Activated CD8-positive, alpha-beta T cell treated with anti-CD3 and anti-CD28 coated beads for 36 hours (primary cell): ENCODE results near the gene THBS3. TPM values are rescaled to one million over a fixed set of nuclear protein-coding genes. Genes with fewer than 3 reads are reported as not detected.

Experiments
- ATAC-seq: fragments of 200-7000 bp; cut with Tn5 transposase; one replicate; pipeline ENCODE4 v1.10.0; 2021; ENCODE audit warnings: mild to moderate bottlenecking, moderate library complexity
- CTCF ChIA-PET: fragments of 350-600 bp; sonication (Branson Sonifier 250); formaldehyde crosslinking; loops from one replicate; lab custom pipeline; 2021; ENCODE audit warnings: antibody characterized with exemption; lab: Charles Lee
- POLR2A ChIA-PET: fragments of 350-600 bp; sonication (Branson Sonifier 250); formaldehyde crosslinking; loops from one replicate; lab custom pipeline; 2021; ENCODE audit warnings: antibody characterized with exemption; lab: Charles Lee
- DNase-seq: peaks from one replicate; pipeline ENCODE4 v3.0.0-alpha.2; 2020
- H3K27ac Mint-ChIP-seq: one replicate; pipeline ENCODE4 v1.8.0; 2021; ENCODE audit warnings: mild to moderate bottlenecking, mixed read lengths
- H3K27me3 Mint-ChIP-seq: one replicate; pipeline ENCODE4 v1.8.0; 2021; ENCODE audit warnings: mixed read lengths
- H3K36me3 Mint-ChIP-seq: one replicate; pipeline ENCODE4 v1.8.0; 2021; ENCODE audit warnings: low read depth, mixed read lengths
- H3K4me1 Mint-ChIP-seq: one replicate; pipeline ENCODE4 v1.8.0; 2021; ENCODE audit warnings: low read depth, mixed read lengths
- H3K4me3 Mint-ChIP-seq: one replicate; pipeline ENCODE4 v1.8.0; 2021; ENCODE audit warnings: mild to moderate bottlenecking, moderate library complexity, mixed read lengths
- H3K9me3 Mint-ChIP-seq: one replicate; pipeline ENCODE4 v1.8.0; 2021; ENCODE audit warnings: mixed read lengths
- CTCF ChIP-seq: fragments of 200-600 bp; IDR thresholded peaks from one replicate; pipeline ENCODE4 v1.8.0; 2022; ENCODE audit warnings: antibody characterized with exemption, mild to moderate bottlenecking
- intact Hi-C: fragments of 100-400 bp; cut with micrococcal nuclease; formaldehyde crosslinking; loops from one replicate; pipeline ENCODE4 v1.10.0; 2022
- total RNA-seq, 2 experiments: library from RNA; stranded (reverse); gene quantifications; one replicate each; pipeline ENCODE4 v1.2.3, GENCODE V29; 2021

THBS3 gene
- total RNA-seq, 2 experiments from 2014 or later: 11.1 to 12.0 TPM

DNA sequence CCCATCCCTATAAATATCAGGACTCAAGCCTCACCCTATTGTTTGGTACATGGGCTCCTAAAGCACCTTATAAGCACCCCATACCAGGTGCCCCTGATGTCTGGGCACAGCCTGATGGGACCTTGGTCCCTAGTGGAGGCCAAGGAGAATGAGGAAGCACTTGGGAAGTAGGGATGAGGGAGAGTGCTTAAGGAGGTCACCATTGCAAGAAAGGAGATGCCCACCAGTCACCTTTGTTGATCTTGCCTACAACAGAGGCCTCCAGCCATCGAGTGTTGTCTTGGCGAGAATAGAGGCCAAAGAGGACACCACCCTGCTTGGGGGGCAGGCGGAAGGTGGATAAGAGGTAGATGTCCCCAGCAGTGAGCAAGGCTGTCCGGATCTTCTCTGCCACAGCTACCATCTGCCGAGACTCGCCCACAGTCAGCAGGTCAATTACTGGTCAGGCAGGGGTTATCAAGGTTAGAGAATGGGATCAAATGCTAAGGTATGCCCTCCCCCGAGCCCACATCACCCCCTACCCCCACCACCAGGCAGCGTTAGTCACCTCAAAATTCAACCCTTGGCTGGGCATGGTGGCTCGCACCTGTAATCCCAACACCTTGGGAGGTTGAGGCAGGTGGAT, 1.6 kb downstream of the THBS3 start:
- Mint-ChIP-seq H3K36me3 (no peaks in the 10 kb centered on the region), H3K27ac (no peak overlapping the region), H3K4me1 (peaks cover 29% of the 10 kb centered on the region), H3K9me3 (no peaks in the 10 kb centered on the region), H3K4me3 (no peak overlapping the region), H3K27me3 (no peaks in the 10 kb centered on the region)
- intact Hi-C loops: loop anchor here (5.0 kb wide), 1 partner anchor 36 kb away; a partner anchor contains a TSS
- CTCF ChIA-PET: interaction anchor here (1.2 to 7.4 kb wide), 9 partner anchors 11 to 143 kb away, joined by 3 to 61 read pairs (median 14); partner anchors contain the start of genes EFNA4, KRTCAP2 and TRIM46
- DNase-seq (no peak), ATAC-seq (no peak)
- TF ChIP-seq CTCF: no peak
- POLR2A ChIA-PET: interaction anchor here (0.7 to 3.8 kb wide), 2 partner anchors 11 to 31 kb away, joined by 3 to 52 read pairs; no protein-coding TSS in a partner anchor

- no peak for TF ChIP-seq CTCF
- Mint-ChIP-seq H3K27ac (no peak overlapping the region), H3K9me3 (no peaks in the 10 kb centered on the region), H3K4me3 (no peak overlapping the region), H3K36me3 (no peaks in the 10 kb centered on the region), H3K4me1 (peaks cover 21% of the 10 kb centered on the region), H3K27me3 (no peaks in the 10 kb centered on the region)
- CTCF ChIA-PET: interaction anchor here (1.2 to 7.4 kb wide), 5 partner anchors 10 to 46 kb away, joined by 3 to 61 read pairs (median 41); partner anchors contain the start of genes KRTCAP2 and TRIM46
- ATAC-seq (no peak), DNase-seq (no peak)
- POLR2A ChIA-PET: no interaction called here
- intact Hi-C loops: loop anchor here (5.0 kb wide), 1 partner anchor 37 kb away; a partner anchor contains a TSS
Measured at GRCh38 chr1:155205035-155205434, 2.7 kb downstream of the THBS3 start.

GRCh38 chr1:155202731-155203515, 4.8 kb downstream of the THBS3 start:
- ChIA-PET CTCF (interaction anchor here (2.0 kb wide), 1 partner anchor 48 kb away, joined by 14 read pairs; no protein-coding TSS in a partner anchor), POLR2A (interaction anchor here (1.3 kb wide), 1 partner anchor 9 kb away, joined by 7 read pairs; no protein-coding TSS in a partner anchor)
- no peaks in the 10 kb centered on the region for H3K36me3 Mint-ChIP-seq
- no peak overlapping the region for H3K4me3 Mint-ChIP-seq
- intact Hi-C loops: no loop called here
- H3K27ac Mint-ChIP-seq: no peak overlapping the region
- DNase-seq (no peak), ATAC-seq (no peak)
- H3K4me1 Mint-ChIP-seq: peaks cover 11% of the 10 kb centered on the region
- no peaks in the 10 kb centered on the region for H3K27me3 Mint-ChIP-seq
- no peak for TF ChIP-seq CTCF
- no peaks in the 10 kb centered on the region for H3K9me3 Mint-ChIP-seq

DNA sequence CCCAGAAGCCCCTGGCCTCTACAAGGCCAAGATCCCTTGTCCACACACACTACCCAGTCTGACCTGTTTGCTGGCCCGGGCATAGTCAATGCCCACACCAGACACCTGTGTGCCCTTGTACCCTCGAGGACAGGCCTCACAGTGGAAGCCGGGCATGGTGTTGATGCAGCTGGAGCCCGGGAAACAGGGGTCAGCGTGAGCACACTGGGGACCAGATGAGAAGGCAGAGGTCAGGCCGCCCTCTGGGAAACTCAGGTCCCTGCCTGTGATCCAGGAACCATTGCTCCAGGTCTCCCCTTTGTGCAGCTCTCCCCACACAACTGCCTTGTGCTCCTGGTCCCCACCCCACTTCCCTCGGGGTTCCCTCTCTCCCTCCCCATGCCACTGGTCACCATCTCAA, 5.5 kb downstream of the THBS3 start:
- H3K4me1 Mint-ChIP-seq: peaks cover 6% of the 10 kb centered on the region
- H3K36me3 Mint-ChIP-seq: no peaks in the 10 kb centered on the region
- no peak for TF ChIP-seq CTCF
- no peak overlapping the region for H3K4me3 Mint-ChIP-seq
- no peak for ATAC-seq
- H3K9me3 Mint-ChIP-seq: no peaks in the 10 kb centered on the region
- ChIA-PET CTCF (no interaction called here), POLR2A (interaction anchor here (0.7 to 1.3 kb wide), 2 partner anchors 39 to 43 kb away, joined by 3 to 4 read pairs; a partner anchor contains a TSS)
- no peak for DNase-seq
- intact Hi-C loops: no loop called here
- H3K27me3 Mint-ChIP-seq: no peaks in the 10 kb centered on the region
- no peak overlapping the region for H3K27ac Mint-ChIP-seq
